H1 (cell line): ENCODE results near the gene DPYD. TPM values are rescaled to one million over a fixed set of nuclear protein-coding genes. Genes with fewer than 3 reads are reported as not detected.

Experiments used
- ASH2L ChIP-seq: fragments of 200-600, 300-600 bp; sonication (generic); IDR thresholded peaks from one replicate; pipeline ENCODE4 v1.7.1; 2017; ENCODE audit warnings: low read length
- EGR1 ChIP-seq: IDR thresholded peaks from 2 replicates; pipeline ENCODE4 v1.6.1; 2011; ENCODE audit warnings: low read depth, low read length, borderline replicate concordance
- HDAC2 ChIP-seq, 2 experiments: fragments of 300-600 bp in 1 of 2; sonication (generic) in 1 of 2; IDR thresholded peaks; 2 replicates each; pipeline ENCODE4 v1.6.1; 2011 to 2012; ENCODE audit warnings: low read depth in 2 of 2, low read length in 2 of 2, mild to moderate bottlenecking in 2 of 2, moderate library complexity in 2 of 2, borderline replicate concordance in 1 of 2, inconsistent platforms in 1 of 2
- JUND ChIP-seq: IDR thresholded peaks from 2 replicates; pipeline ENCODE4 v1.6.1; 2011; ENCODE audit warnings: mild to moderate bottlenecking, improper control_type of control experiment, low read length
- KDM4A ChIP-seq: IDR thresholded peaks from one replicate; pipeline ENCODE4 v1.7.1; 2012; ENCODE audit warnings: low read depth, mild to moderate bottlenecking, moderate library complexity, low read length, inconsistent platforms; ENCODE audit not compliant: severe bottlenecking
- POLR2AphosphoS5 ChIP-seq: IDR thresholded peaks from 2 replicates; pipeline ENCODE4 v1.6.1; 2011; ENCODE audit warnings: low read depth, low read length
- RBBP5 ChIP-seq: IDR thresholded peaks from 2 replicates; pipeline ENCODE4 v1.7.1; 2012; ENCODE audit warnings: low read depth, mild to moderate bottlenecking, inconsistent platforms, low read length, moderate library complexity, borderline replicate concordance
- RFX5 ChIP-seq: IDR thresholded peaks from 2 replicates; pipeline ENCODE4 v1.6.1; 2011; ENCODE audit warnings: low read depth, low read length, improper control_type of control experiment, borderline replicate concordance
- TBP ChIP-seq: IDR thresholded peaks from 2 replicates; pipeline ENCODE4 v1.6.1; 2011; ENCODE audit warnings: low read depth, low read length, improper control_type of control experiment
- polyA plus RNA-seq, 7 experiments: library from polyadenylated mRNA; depleted of rRNA in 3 of 7; stranded (reverse) in 5 of 7; unstranded in 2 of 7; fragments of >200 nt in 5 of 7; fragments of 200-250 nt in 2 of 7; gene quantifications; 1 replicate in 5 of 7; 2 replicates in 1 of 7; 4 replicates in 1 of 7; pipeline versions ENCODE4 v1.2.1 to v1.2.3, GENCODE V29; 2011 to 2013; ENCODE audit warnings: missing spikeins in 2 of 7, mixed read lengths in 2 of 7
- total RNA-seq: library from RNA; stranded (reverse); fragmentation: NEBNext Ultra II Directional; extraction: Animal tissue kit (Norgen Biotek cat#: 25700); gene quantifications from 2 replicates; pipeline ENCODE4 v1.2.1, GENCODE V29; 2021
- TF ChIP-seq, protein P1 (sequence below), 3 experiments: IDR thresholded peaks; 1 replicate in 2 of 3; 2 replicates in 1 of 3; pipeline versions ENCODE4 v1.5.1 to v1.6.1; 2011; ENCODE audit warnings: low read length in 3 of 3, mild to moderate bottlenecking in 3 of 3, inconsistent platforms in 2 of 3, low read depth in 1 of 3, moderate library complexity in 1 of 3; ENCODE audit not compliant: insufficient read depth in 1 of 3; ENCODE audit errors: control extremely low read depth in 1 of 3

The DPYD gene
- total and polyA plus RNA-seq, 2 of the 8 experiments (the other 6 are each of a cell fraction or from before 2014, with no cell fraction given), result 0.29 to 0.73 TPM

GRCh38 chr1:97920832-97921571, at the start of gene DPYD (continued):
- TF ChIP-seq, protein P1, sequence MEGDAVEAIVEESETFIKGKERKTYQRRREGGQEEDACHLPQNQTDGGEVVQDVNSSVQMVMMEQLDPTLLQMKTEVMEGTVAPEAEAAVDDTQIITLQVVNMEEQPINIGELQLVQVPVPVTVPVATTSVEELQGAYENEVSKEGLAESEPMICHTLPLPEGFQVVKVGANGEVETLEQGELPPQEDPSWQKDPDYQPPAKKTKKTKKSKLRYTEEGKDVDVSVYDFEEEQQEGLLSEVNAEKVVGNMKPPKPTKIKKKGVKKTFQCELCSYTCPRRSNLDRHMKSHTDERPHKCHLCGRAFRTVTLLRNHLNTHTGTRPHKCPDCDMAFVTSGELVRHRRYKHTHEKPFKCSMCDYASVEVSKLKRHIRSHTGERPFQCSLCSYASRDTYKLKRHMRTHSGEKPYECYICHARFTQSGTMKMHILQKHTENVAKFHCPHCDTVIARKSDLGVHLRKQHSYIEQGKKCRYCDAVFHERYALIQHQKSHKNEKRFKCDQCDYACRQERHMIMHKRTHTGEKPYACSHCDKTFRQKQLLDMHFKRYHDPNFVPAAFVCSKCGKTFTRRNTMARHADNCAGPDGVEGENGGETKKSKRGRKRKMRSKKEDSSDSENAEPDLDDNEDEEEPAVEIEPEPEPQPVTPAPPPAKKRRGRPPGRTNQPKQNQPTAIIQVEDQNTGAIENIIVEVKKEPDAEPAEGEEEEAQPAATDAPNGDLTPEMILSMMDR (IDR thresholded peaks at IDR 0.05; ENCODE audit: control extremely low read depth in 1 of 3, insufficient read depth in 1 of 3, low read depth in 1 of 3, low read length in 3 of 3), result no peak
- peak; percentile 89 for TF ChIP-seq ASH2L
- no peak for TF ChIP-seq JUND
- peak in 1 of 2 experiments; percentile 57; a peak in 1 of 4 replicates for TF ChIP-seq HDAC2 (IDR thresholded peaks at IDR 0.05; ENCODE audit: borderline replicate concordance in 1 of 2, low read depth in 2 of 2, low read length in 2 of 2)
- TF ChIP-seq EGR1, result peak; percentile 74
- TF ChIP-seq POLR2AphosphoS5, result 0 out of 2 replicates have a peak, but pooled peaks have one; percentile 27
- TF ChIP-seq RFX5, result no peak
- TF ChIP-seq TBP, result peak; percentile 15
- peak; percentile 87 for TF ChIP-seq RBBP5
- peak; percentile 69 for TF ChIP-seq KDM4A
